ENCODE results near the gene PPP6R2.
"Not testable (repeated sequence)": the region's sequence is repeated elsewhere in the genome, so short reads cannot be mapped to it uniquely, and the experiment has no call there.

PPP6R2 gene

GRCh38 chr22:50363166-50363802 lies 20.2 kb downstream of the PPP6R2 start:
- CTCF ChIA-PET: interaction anchor here (0.9 to 1.6 kb wide), 3 partner anchors 8 to 87 kb away, joined by 4 to 8 read pairs (median 4); no protein-coding TSS in a partner anchor
- no peak for TF ChIP-seq CTCF (IDR thresholded peaks at IDR 0.05; ENCODE audit: control extremely low read depth, extremely low read depth, low read depth, missing control alignments)
- no peak for DNase-seq (ENCODE audit: extremely low spot score)
- POLR2A ChIA-PET: interaction anchor here (0.6 kb wide), 1 partner anchor 96 kb away, joined by 9 read pairs; no protein-coding TSS in a partner anchor

GRCh38 chr22:50363803-50364194 lies 20.7 kb downstream of the PPP6R2 start:
- ChIA-PET CTCF (interaction anchor here (0.9 to 1.6 kb wide), 3 partner anchors 8 to 87 kb away, joined by 4 to 8 read pairs (median 4); no protein-coding TSS in a partner anchor), POLR2A (interaction anchor here (0.5 kb wide), 1 partner anchor 15 kb away, joined by 3 read pairs; no protein-coding TSS in a partner anchor)
- DNase-seq (ENCODE audit: extremely low spot score): not testable (repeated sequence)

GRCh38 chr22:50367778-50368500 lies 24.8 kb downstream of the PPP6R2 start:
- CTCF ChIA-PET: interaction anchor here (1.3 to 1.6 kb wide), 2 partner anchors 116 to 127 kb away, joined by 3 read pairs; no protein-coding TSS in a partner anchor
- POLR2A ChIA-PET: no interaction called here
- no peak for DNase-seq (ENCODE audit: extremely low spot score)
- TF ChIP-seq CTCF (IDR thresholded peaks at IDR 0.05; ENCODE audit: control extremely low read depth, extremely low read depth, low read depth, missing control alignments): no peak

- no peak for TF ChIP-seq CTCF (IDR thresholded peaks at IDR 0.05; ENCODE audit: control extremely low read depth, extremely low read depth, low read depth, missing control alignments)
- ChIA-PET POLR2A (no interaction called here), CTCF (interaction anchor here (1.5 kb wide), 1 partner anchor 8 kb away, joined by 4 read pairs; no protein-coding TSS in a partner anchor)
- DNase-seq (ENCODE audit: extremely low spot score): no peak
These were observed 28.0 kb downstream of the PPP6R2 start for GRCh38 chr22:50371101-50371648.

GRCh38 chr22:50376085-50376651 lies 33.0 kb downstream of the PPP6R2 start:
- POLR2A ChIA-PET: no interaction called here
- CTCF ChIA-PET: interaction anchor here (1.2 kb wide), 1 partner anchor 100 kb away, joined by 3 read pairs; no protein-coding TSS in a partner anchor
- DNase-seq (ENCODE audit: extremely low spot score): no peak
- no peak for TF ChIP-seq CTCF (IDR thresholded peaks at IDR 0.05; ENCODE audit: control extremely low read depth, extremely low read depth, low read depth, missing control alignments)

- DNase-seq (ENCODE audit: extremely low spot score); POLR2A ChIA-PET; CTCF ChIA-PET: not testable (repeated sequence)
These were observed 38.0 kb downstream of the PPP6R2 start for GRCh38 chr22:50381021-50381555.

- CTCF ChIA-PET: interaction anchor here (0.9 kb wide), 1 partner anchor 8 kb away, joined by 3 read pairs; no protein-coding TSS in a partner anchor
- no peak for TF ChIP-seq CTCF (IDR thresholded peaks at IDR 0.05; ENCODE audit: control extremely low read depth, extremely low read depth, low read depth, missing control alignments)
- no peak for DNase-seq (ENCODE audit: extremely low spot score)
- POLR2A ChIA-PET: no interaction called here
These were observed 53.7 kb downstream of the PPP6R2 start for GRCh38 chr22:50396751-50397370.

- CTCF ChIA-PET: interaction anchor here (0.9 kb wide), 1 partner anchor 8 kb away, joined by 3 read pairs; no protein-coding TSS in a partner anchor
- POLR2A ChIA-PET; DNase-seq (ENCODE audit: extremely low spot score): not testable (repeated sequence)
These were observed 54.4 kb downstream of the PPP6R2 start for GRCh38 chr22:50397371-50398060.

Data from GM10248 (cell line).